Measurements from ENCODE around the gene CAB39.
A peak's percentile ranks its signal among the peaks of the same experiment; 100 is the strongest.

The CAB39 gene

GRCh38 chr2:230788554-230789175, 76.0 kb downstream of the CAB39 start:
- no peak for DNase-seq

DNA sequence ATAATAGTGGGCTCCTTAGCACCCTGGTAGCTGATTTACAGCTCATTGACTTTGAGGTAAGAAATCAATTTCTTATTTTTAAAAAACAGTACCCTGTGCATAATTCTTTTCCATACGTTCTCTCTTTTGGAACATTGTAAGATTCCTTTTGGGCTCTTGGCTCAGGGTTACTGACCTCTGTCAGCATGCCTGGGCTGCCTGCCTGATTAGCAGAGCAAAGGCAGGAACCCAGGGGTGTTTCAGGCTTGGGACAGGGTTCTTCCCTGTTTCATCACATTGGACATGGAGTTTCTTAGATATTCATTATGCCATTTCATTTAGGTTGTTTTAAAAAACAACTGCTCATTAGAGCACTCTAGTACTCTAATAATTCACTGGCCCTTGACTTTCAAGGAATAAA, 78.3 kb downstream of the CAB39 start:
- DNase-seq: no peak

DNA sequence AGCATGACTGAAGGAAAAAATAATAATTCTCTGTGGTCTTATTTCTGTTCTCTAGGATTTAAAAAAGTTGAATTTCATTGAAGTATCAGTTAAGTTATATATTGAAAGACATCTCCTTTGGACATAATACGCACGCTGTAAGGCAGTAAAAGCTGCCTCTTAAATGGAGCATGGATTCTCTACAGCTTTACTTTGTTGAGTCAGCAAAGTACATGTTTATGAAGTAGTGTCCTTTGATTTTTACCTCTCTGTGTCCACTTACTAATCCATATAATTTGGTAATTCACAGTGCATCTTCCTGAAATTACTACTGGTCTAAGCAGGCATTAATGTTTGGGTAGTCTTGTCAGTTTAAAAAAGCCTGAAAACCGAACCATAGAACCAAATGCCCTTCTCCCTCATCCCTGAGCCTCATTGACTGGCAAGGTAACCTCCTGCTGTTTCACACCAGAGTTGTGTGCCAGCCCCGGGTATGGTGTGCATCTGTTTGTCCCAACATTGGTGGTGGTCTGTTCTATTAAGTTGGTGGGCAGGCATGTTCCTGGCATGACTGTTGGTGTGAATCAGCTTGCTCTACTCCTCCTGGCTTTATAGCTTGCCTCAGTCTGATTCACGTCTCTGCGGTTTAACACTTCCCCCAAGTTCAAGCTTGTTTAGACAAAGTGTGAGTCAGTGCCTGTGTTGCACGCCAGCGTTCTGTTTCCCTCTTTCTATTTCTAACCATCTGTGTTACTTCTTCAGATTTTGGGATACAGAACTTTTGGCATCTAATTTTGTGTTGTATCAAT, 81.1 kb downstream of the CAB39 start:
- peak; percentile 82 for DNase-seq

DNA sequence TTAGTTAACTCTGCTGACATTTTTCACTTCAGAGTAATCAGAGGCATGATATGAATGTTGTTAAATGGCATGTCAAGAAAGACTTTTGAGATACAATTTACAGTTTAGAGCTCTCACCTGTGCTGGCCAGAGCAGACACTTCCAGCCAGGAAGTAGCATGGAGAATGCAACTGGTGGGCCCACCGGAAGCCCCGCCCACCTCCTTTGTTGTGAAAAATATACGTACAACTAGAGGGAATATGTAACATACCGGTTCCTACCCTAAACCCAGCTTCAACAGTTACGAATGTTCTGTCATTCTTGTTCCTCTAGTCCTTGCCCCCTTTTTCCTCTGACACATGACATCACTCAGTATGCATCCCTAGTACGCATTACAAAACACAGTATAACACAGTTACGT, 81.9 kb downstream of the CAB39 start:
- DNase-seq: no peak

- no peak for DNase-seq
Observed at GRCh38 chr2:230795856-230796255, 83.2 kb downstream of the CAB39 start.

DNA sequence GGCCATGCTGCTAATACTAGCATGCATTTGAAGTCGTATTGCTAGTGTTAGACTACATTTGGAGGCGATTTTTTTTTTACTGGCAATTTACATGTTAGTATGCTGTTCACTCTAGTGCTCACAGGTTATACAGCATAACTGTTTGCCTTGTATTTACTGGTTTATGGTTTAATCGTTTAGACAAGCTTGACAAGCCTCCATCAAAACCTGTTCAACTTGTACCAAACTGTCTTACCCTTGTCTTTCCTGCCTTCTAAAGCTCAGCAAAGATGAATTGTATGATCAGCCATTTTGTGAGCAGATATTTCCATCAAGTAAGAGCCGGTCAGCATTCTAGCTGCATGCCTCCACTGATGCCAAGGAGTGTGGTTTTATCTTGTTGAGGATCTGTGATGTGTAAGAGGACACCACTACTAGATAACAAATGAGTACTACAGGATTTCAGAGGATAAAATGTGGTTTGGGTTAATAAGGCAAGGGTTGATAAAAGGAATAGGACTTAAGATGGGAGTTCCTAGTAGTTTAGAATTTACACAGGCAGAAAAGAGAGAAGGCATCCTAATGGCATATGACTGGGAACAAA, 83.7 kb downstream of the CAB39 start:
- DNase-seq: no peak

- no peak for DNase-seq
Observed at GRCh38 chr2:230797515-230798495, 85.2 kb downstream of the CAB39 start.

DNA sequence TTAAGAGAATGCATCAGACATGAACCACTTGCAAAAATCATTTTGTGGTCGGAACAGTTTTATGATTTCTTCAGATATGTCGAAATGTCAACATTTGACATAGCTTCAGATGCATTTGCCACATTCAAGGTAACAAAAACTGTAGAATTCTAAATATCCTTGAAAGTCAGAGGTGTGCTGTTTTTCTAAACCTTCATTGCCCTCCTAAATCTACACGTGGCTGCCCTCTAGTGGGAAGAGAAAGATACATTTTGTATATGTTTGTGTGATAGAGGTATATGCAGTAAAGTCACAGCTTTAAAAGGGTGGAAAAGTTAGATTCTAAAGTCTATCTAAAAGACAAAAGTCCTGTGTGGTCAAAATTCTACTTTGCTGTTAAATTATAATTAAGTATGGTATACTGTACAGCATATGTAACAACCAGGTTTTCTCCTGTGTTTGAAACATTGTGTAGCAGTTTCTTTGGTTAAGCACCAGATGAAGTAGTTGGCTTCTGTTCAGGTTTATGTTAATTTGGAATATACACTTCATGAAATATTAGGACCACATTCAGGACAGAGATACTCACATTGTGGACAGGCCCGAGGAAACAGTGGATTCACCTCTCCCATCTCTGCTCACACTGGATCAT, 86.2 kb downstream of the CAB39 start:
- DNase-seq: no peak

DNA sequence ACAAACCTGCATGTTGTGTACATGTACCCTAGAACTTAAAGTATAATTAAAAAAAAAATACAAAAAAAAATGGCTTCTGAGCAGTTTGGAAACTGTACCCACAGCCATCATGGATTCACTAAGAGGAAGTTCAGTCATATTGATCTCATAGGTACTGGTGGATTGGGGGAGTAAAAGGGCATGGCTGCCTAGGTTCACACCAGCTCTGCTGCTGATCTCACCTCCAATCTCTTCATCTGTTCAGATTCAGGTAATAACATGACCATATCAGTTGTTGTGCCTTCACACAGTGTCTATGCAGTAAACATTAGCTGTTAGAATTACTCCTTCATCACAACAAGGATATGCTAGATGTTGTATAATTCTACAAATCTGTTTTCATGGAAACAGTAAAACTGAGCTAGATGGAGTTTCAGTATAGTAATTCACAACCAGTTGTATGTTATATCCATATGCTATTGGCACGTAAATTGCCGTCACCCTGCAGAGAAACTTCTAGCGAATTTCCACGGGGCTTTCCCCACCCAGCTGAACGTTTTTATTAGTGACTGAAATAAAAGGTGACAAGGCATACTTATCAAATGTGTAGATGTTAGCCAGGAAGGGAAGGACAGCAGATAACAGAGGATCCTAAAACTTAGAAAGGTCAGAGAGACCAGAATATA, 92.8 kb downstream of the CAB39 start:
- DNase-seq: no peak

- DNase-seq: no peak
Observed at GRCh38 chr2:230807729-230808128, 95.1 kb downstream of the CAB39 start.

GRCh38 chr2:230809015-230809414, 96.4 kb downstream of the CAB39 start:
- DNase-seq: no peak

GRCh38 chr2:230809677-230810251, 97.1 kb downstream of the CAB39 start:
- DNase-seq: no peak

DNA sequence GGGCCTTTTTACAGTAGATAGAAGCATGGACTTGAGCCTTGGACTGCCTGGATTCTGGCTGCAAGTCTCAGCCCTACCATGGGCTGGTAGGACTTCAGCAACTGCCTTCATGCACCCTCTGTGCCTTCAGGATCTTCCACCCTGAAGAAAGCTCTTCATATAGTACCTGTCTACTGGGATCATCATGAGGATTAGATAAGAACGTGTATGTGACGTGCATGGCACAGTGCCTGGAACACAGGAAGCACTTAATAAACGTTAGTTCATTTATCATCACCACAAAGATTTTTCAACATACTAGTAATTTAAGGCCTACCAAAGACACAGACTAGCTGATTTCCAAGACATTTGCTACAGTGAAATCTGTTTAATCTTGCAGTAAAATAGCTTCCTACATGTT, 98.9 kb downstream of the CAB39 start:
- no peak for DNase-seq

GRCh38 chr2:230812033-230812432, 99.4 kb downstream of the CAB39 start:
- no peak for DNase-seq

- DNase-seq: no peak
Observed at GRCh38 chr2:230814616-230815015, 102.0 kb downstream of the CAB39 start.

DNA sequence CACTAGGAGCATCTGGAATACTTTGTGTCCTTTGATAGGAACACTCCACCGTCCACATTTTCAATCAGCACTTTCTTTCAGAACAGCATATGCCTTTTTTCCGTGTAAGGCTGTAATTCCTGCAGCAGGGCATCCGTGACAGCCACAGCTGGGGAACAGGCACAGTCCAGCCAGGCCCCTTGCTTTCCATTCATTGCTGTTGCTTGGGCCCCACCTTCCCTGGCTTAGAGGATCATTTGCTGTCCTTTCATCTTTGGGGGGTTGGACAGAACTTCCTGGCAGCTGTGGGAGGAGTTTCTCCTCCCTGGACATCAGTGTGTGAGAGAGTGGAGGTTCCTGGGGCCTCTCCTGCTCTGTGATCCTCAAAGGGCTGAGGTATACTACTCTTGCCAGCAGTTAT, 102.4 kb downstream of the CAB39 start:
- DNase-seq: no peak

DNA sequence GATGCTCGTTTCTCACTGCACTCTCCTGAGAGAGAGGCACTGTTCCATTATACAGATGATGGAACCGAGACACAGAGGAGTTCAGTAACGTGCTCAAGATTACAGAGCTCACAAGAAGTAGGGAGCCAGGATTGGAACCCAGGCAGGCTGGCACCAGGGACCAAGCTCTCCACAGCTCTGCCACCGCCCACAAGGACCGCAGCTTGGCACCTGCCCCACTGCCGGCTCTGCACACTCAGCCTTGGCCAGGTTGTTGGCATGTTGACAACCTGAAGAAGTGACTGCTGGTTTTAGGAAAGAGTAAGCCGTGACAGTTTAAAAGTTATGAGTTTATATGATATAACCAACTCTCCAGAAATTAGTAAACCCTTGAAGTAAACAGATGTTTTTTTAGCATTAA, 104.1 kb downstream of the CAB39 start:
- no peak for DNase-seq

DNA sequence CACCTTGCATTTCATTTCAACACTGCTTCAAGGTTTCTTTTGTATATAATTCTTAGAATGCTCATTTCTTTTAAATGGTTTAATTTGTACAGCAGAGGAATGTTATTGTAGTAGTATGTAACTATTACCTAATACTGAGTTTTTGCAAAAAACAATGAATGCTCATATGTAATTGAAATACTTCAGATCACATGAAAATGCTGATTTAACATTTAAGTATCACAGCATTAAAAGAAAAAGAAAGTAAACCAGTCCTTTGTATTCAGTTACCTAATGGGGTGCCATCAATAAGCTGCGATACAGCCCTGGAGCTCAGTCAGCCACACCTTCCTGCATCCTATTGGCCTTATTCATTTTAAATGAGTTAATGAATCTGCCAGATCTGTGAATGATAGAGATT, 106.8 kb downstream of the CAB39 start:
- DNase-seq: no peak

GRCh38 chr2:230821261-230821990, 108.8 kb downstream of the CAB39 start:
- no peak for DNase-seq

GRCh38 chr2:230821991-230822520, 109.4 kb downstream of the CAB39 start:
- peak; percentile 56 for DNase-seq
